Stomach (tissue), 9 donors: ENCODE measurements around the gene NAA20. TPM values are rescaled to one million over a fixed set of nuclear protein-coding genes. Genes with fewer than 3 reads are reported as not detected.

Experiments used
- DNase-seq, 2 donors: peaks; one replicate each; pipeline versions ENCODE4 v3.0.0 to v3.0.0-alpha.2; 2013 to 2019
- H3K27ac ChIP-seq, 5 donors: fragments of 200-600 bp in 4 of 5; sonication (generic) in 4 of 5; one replicate each; pipeline ENCODE4 v1.5.1; 2013 to 2019; ENCODE audit warnings: mild to moderate bottlenecking in 1 of 5, moderate library complexity in 1 of 5
- H3K27me3 ChIP-seq, 3 donors: fragments of 200-600 bp; sonication (generic); one replicate each; pipeline ENCODE4 v1.5.1; 2017 to 2019; ENCODE audit warnings: mixed run types in 1 of 3
- H3K36me3 ChIP-seq, 4 donors: fragments of 200-600 bp; sonication (generic); 1 replicate in 3 of 4; 2 replicates in 1 of 4; pipeline ENCODE4 v1.5.1; 2016 to 2019
- H3K4me1 ChIP-seq, 4 donors: fragments of 200-600 bp; sonication (generic); one replicate each; pipeline ENCODE4 v1.5.1; 2016 to 2019
- H3K4me3 ChIP-seq, 4 donors: fragments of 200-600 bp; sonication (generic) in 3 of 4; one replicate each; pipeline ENCODE4 v1.5.1; 2016 to 2019; ENCODE audit warnings: mild to moderate bottlenecking in 1 of 4
- H3K9me3 ChIP-seq, 4 donors: fragments of 200-600 bp; sonication (generic); one replicate each; pipeline ENCODE4 v1.5.1; 2016 to 2019
- CTCF ChIP-seq, 7 experiments: fragments of 450-650 bp in 4 of 7; fragments of 200-600 bp in 3 of 7; sonication (generic) in 3 of 7; IDR thresholded peaks; one replicate each; pipeline ENCODE4 v1.5.1; 2016 to 2019; ENCODE audit warnings: antibody characterized with exemption in 7 of 7, control low read depth in 2 of 7, mild to moderate bottlenecking in 1 of 7
- EP300 ChIP-seq: sonication (generic); formaldehyde crosslinking; IDR thresholded peaks from one replicate; pipeline ENCODE4 v1.6.1; 2017; ENCODE audit warnings: antibody characterized with exemption
- POLR2A ChIP-seq, 4 donors: fragments of 450-650 bp; IDR thresholded peaks; one replicate each; pipeline ENCODE4 v1.6.1; 2016; ENCODE audit warnings: antibody characterized with exemption in 4 of 4, control low read depth in 2 of 4, mild to moderate bottlenecking in 1 of 4, moderate library complexity in 1 of 4
- POLR2AphosphoS5 ChIP-seq, 3 donors: sonication (generic); formaldehyde crosslinking; IDR thresholded peaks; one replicate each; pipeline ENCODE4 v1.6.1; 2016; ENCODE audit warnings: antibody characterized with exemption in 3 of 3
- WGBS, 5 donors: extraction: QIAGEN DNeasy Blood & Tissue Kit in 3 of 5; methylation state at CpG; one replicate each; pipeline versions ENCODE4 v1.1.5 to v1.1.7; 2013 to 2018; 5-methylcytosine and 5-hydroxymethylcytosine counted together
- intact Hi-C: fragments of 100-400 bp; cut with DNase I; formaldehyde crosslinking; loops from one replicate; pipeline ENCODE4 v1.15.1; 2023; ENCODE audit warnings: low total_unique reads
- polyA plus RNA-seq, 3 donors: library from polyadenylated mRNA; stranded (reverse); fragments of 200-250 nt; gene quantifications; one replicate each; pipeline ENCODE4 v1.2.3, GENCODE V29; 2013
- total RNA-seq, 5 donors: library from RNA; depleted of rRNA; stranded (reverse); fragments of >200 nt; gene quantifications; one replicate each; pipeline versions ENCODE4 v1.1.0 to v1.2.3, GENCODE V29; 2014 to 2016
- donor health status: healthy with polysubstance abuse.
- donor health status: Bipolar disorder and iron deficiency.
- donor health status: healthy.

Gene NAA20
- total and polyA plus RNA-seq, 8 donors, result 7.1 to 114 (median 46.8) TPM; not detected in 1

GRCh38 chr20:20017844-20018185 lies 653 bp downstream of the NAA20 start:
- WGBS, 5 donors, result 2 to 4% (median 3%) methylated on average over 16 to 17 of the region's 17 CpGs
- DNase-seq, result no peak

GRCh38 chr20:20018366-20018765 lies 1.2 kb downstream of the NAA20 start:
- DNase-seq, result no peak
- no peaks in the 10 kb centered on the region for H3K27me3 ChIP-seq
- intact Hi-C loops, result no loop called here
- no peaks in the 10 kb centered on the region for H3K9me3 ChIP-seq
- 85 to 90% (median 89%) methylated on average over 8 of the region's 8 CpGs for whole genome bisulfite sequencing, 5 donors
- H3K36me3 ChIP-seq, result peaks cover 0 to 13% (median 9%) of the 10 kb centered on the region in 4 donors
- TF ChIP-seq POLR2A (IDR thresholded peaks at IDR 0.05), result no peak
- no peak for TF ChIP-seq POLR2AphosphoS5 (IDR thresholded peaks at IDR 0.05)
- no peak for TF ChIP-seq CTCF (IDR thresholded peaks at IDR 0.05)
- no peak for TF ChIP-seq EP300
- H3K27ac ChIP-seq, result no peak overlapping the region
- peak overlapping the region in 3 of 4 donors; percentile 87 to 95 (median 93) for H3K4me3 ChIP-seq
- peaks cover 22 to 79% (median 52%) of the 10 kb centered on the region in 4 donors for H3K4me1 ChIP-seq

More at GRCh38 chr20:20017844-20018185, 653 bp downstream of the NAA20 start:
- Histone ChIP-seq H3K4me1 (peaks cover 22 to 77% (median 52%) of the 10 kb centered on the region in 4 donors), H3K27me3 (no peaks in the 10 kb centered on the region), H3K9me3 (no peaks in the 10 kb centered on the region), H3K36me3 (peaks cover 0 to 8% (median 3%) of the 10 kb centered on the region in 4 donors), H3K27ac (peak overlapping the region; percentile 63 to 86 (median 84)), H3K4me3 (peak overlapping the region; percentile 87 to 99 (median 94))
- intact Hi-C loops, result no loop called here
- TF ChIP-seq POLR2A (IDR thresholded peaks at IDR 0.05) (no peak), EP300 (no peak)

- H3K27me3 ChIP-seq, result no peaks in the 10 kb centered on the region
- peak in 1 of 2 donors; percentile 63 for DNase-seq
- H3K4me1 ChIP-seq, result peaks cover 22 to 79% (median 52%) of the 10 kb centered on the region in 4 donors
- no peak for TF ChIP-seq POLR2AphosphoS5 (IDR thresholded peaks at IDR 0.05)
- no peak for TF ChIP-seq EP300
- TF ChIP-seq CTCF (IDR thresholded peaks at IDR 0.05), result no peak
- no peak for TF ChIP-seq POLR2A (IDR thresholded peaks at IDR 0.05)
- 50 to 68% (median 62%) methylated on average over 2 of the region's 2 CpGs for WGBS, 5 donors
- H3K9me3 ChIP-seq, result no peaks in the 10 kb centered on the region
- intact Hi-C loops, result no loop called here
- H3K4me3 ChIP-seq, result peak overlapping the region in 2 of 4 donors; percentile 87 to 95
- no peak overlapping the region for H3K27ac ChIP-seq
- H3K36me3 ChIP-seq, result peaks cover 0 to 16% (median 11%) of the 10 kb centered on the region in 4 donors
These were observed 2.0 kb downstream of the NAA20 start for GRCh38 chr20:20019123-20019522.

- Histone ChIP-seq H3K4me1 (peaks cover 14 to 62% (median 52%) of the 10 kb centered on the region in 4 donors), H3K4me3 (no peak overlapping the region), H3K36me3 (peaks cover 0 to 21% (median 14%) of the 10 kb centered on the region in 4 donors), H3K27ac (no peak overlapping the region), H3K9me3 (no peaks in the 10 kb centered on the region), H3K27me3 (no peaks in the 10 kb centered on the region)
- WGBS, 5 donors, result 83 to 90% (median 85%) methylated on average over 10 to 11 of the region's 11 CpGs
- TF ChIP-seq CTCF (IDR thresholded peaks at IDR 0.05) (no peak), POLR2AphosphoS5 (IDR thresholded peaks at IDR 0.05) (no peak), POLR2A (IDR thresholded peaks at IDR 0.05) (no peak), EP300 (no peak)
- intact Hi-C loops, result no loop called here
- no peak for DNase-seq
These were observed 3.7 kb downstream of the NAA20 start for GRCh38 chr20:20020908-20021307.

GRCh38 chr20:20021835-20022234 lies 4.7 kb downstream of the NAA20 start:
- no peak for DNase-seq
- Histone ChIP-seq H3K36me3 (peaks cover 0 to 31% (median 22%) of the 10 kb centered on the region in 4 donors), H3K4me3 (no peak overlapping the region), H3K27ac (peak overlapping the region in 2 of 5 donors; percentile 14 to 43), H3K9me3 (no peaks in the 10 kb centered on the region), H3K4me1 (peaks cover 10 to 54% (median 46%) of the 10 kb centered on the region in 4 donors), H3K27me3 (no peaks in the 10 kb centered on the region)
- TF ChIP-seq POLR2AphosphoS5 (IDR thresholded peaks at IDR 0.05) (no peak), CTCF (IDR thresholded peaks at IDR 0.05) (no peak), EP300 (no peak), POLR2A (IDR thresholded peaks at IDR 0.05) (no peak)
- intact Hi-C loops, result no loop called here
- 51 to 83% (median 79%) methylated on average over 7 of the region's 7 CpGs for WGBS, 5 donors
